H9 (cell line): ENCODE data around the gene TEX2. TPM values are rescaled to one million over a fixed set of nuclear protein-coding genes. Genes with fewer than 3 reads are reported as not detected.

ENCODE experiments used
- DNase-seq: peaks from one replicate; pipeline ENCODE4 v3.0.0-alpha.2; 2017
- H2AFZ ChIP-seq: one replicate; pipeline ENCODE4 v1.6.1; 2013; ENCODE audit warnings: mild to moderate bottlenecking, low read length, control low read depth, moderate library complexity
- H2AK5ac ChIP-seq: 2 replicates; pipeline ENCODE4 v1.6.1; 2013; ENCODE audit warnings: low read length, control low read depth, mixed read lengths; ENCODE audit not compliant: insufficient read length
- H2BK120ac ChIP-seq: one replicate; pipeline ENCODE4 v1.6.1; 2013; ENCODE audit warnings: low read depth, mild to moderate bottlenecking, low read length, control low read depth, inconsistent platforms; ENCODE audit not compliant: poor library complexity, severe bottlenecking
- H2BK12ac ChIP-seq: 2 replicates; pipeline ENCODE4 v1.6.1; 2013; ENCODE audit warnings: low read length, control low read depth, mixed read lengths, low read depth; ENCODE audit not compliant: insufficient read length
- H2BK15ac ChIP-seq: 2 replicates; pipeline ENCODE4 v1.6.1; 2013; ENCODE audit warnings: low read depth, low read length, control low read depth
- H2BK20ac ChIP-seq: one replicate; pipeline ENCODE4 v1.6.1; 2013; ENCODE audit warnings: low read depth, mild to moderate bottlenecking, low read length, control low read depth, inconsistent platforms; ENCODE audit not compliant: poor library complexity, severe bottlenecking
- H2BK5ac ChIP-seq: 2 replicates; pipeline ENCODE4 v1.6.1; 2013; ENCODE audit warnings: low read length, control low read depth, mixed read lengths; ENCODE audit not compliant: insufficient read length
- H3K14ac ChIP-seq: 2 replicates; pipeline ENCODE4 v1.6.1; 2013; ENCODE audit warnings: low read length, control low read depth; ENCODE audit not compliant: insufficient read depth
- H3K18ac ChIP-seq: 2 replicates; pipeline ENCODE4 v1.6.1; 2013; ENCODE audit warnings: low read depth, mild to moderate bottlenecking, mixed read lengths, low read length, control low read depth; ENCODE audit not compliant: insufficient read length
- H3K23ac ChIP-seq: 2 replicates; pipeline ENCODE4 v1.6.1; 2013; ENCODE audit warnings: low read length, control low read depth, mixed read lengths, low read depth; ENCODE audit not compliant: insufficient read length
- H3K23me2 ChIP-seq: 2 replicates; pipeline ENCODE4 v1.6.1; 2013; ENCODE audit warnings: low read depth, mild to moderate bottlenecking, mixed read lengths, low read length, control low read depth; ENCODE audit not compliant: insufficient read length, poor library complexity, severe bottlenecking
- H3K27ac ChIP-seq: 2 replicates; pipeline ENCODE4 v1.5.1; 2013; ENCODE audit warnings: low read length, control low read depth, mixed read lengths, low read depth; ENCODE audit not compliant: insufficient read length
- H3K27me3 ChIP-seq: 2 replicates; pipeline ENCODE4 v1.6.1; 2013; ENCODE audit warnings: low read length, control low read depth, inconsistent platforms; ENCODE audit not compliant: insufficient read depth
- H3K4ac ChIP-seq: 2 replicates; pipeline ENCODE4 v1.6.1; 2013; ENCODE audit warnings: low read depth, mild to moderate bottlenecking, control low read depth, inconsistent platforms, low read length, moderate library complexity
- H3K4me1 ChIP-seq: 2 replicates; pipeline ENCODE4 v1.6.1; 2013; ENCODE audit warnings: low read length, control low read depth, inconsistent platforms; ENCODE audit not compliant: insufficient read depth
- H3K4me2 ChIP-seq: 2 replicates; pipeline ENCODE4 v1.6.1; 2013; ENCODE audit warnings: low read length, control low read depth, mixed read lengths; ENCODE audit not compliant: insufficient read length, insufficient read depth
- H3K56ac ChIP-seq: 2 replicates; pipeline ENCODE4 v1.6.1; 2013; ENCODE audit warnings: low read depth, mild to moderate bottlenecking, mixed read lengths, low read length, control low read depth; ENCODE audit not compliant: insufficient read length
- H3K79me1 ChIP-seq: 2 replicates; pipeline ENCODE4 v1.6.1; 2013; ENCODE audit warnings: low read depth, mild to moderate bottlenecking, moderate library complexity, low read length, control low read depth, inconsistent platforms; ENCODE audit not compliant: insufficient read depth, poor library complexity, severe bottlenecking
- H3K79me2 ChIP-seq: 2 replicates; pipeline ENCODE4 v1.6.1; 2013; ENCODE audit warnings: low read length, control low read depth, inconsistent platforms; ENCODE audit not compliant: insufficient read depth
- H3K9ac ChIP-seq: 2 replicates; pipeline ENCODE4 v1.6.1; 2013; ENCODE audit warnings: low read length, control low read depth, mixed read lengths; ENCODE audit not compliant: insufficient read length; ENCODE audit errors: extremely low read depth
- H3K9me3 ChIP-seq: one replicate; pipeline ENCODE4 v1.6.1; 2013; ENCODE audit warnings: low read depth, low read length, inconsistent platforms; ENCODE audit not compliant: control insufficient read depth
- H3T11ph ChIP-seq: one replicate; pipeline ENCODE4 v1.6.1; 2013; ENCODE audit warnings: mild to moderate bottlenecking, low read length, control low read depth, inconsistent platforms
- H4K20me1 ChIP-seq: one replicate; pipeline ENCODE4 v1.6.1; 2013; ENCODE audit not compliant: control insufficient read depth, insufficient read length, insufficient read depth
- H4K5ac ChIP-seq: 2 replicates; pipeline ENCODE4 v1.6.1; 2013; ENCODE audit warnings: low read depth, mild to moderate bottlenecking, mixed read lengths, low read length, control low read depth; ENCODE audit not compliant: insufficient read length
- H4K8ac ChIP-seq: replicated peaks from 2 replicates; pipeline ENCODE4 v1.6.1; 2013; ENCODE audit warnings: low read length, control low read depth, mixed read lengths, low read depth; ENCODE audit not compliant: insufficient read length
- H4K91ac ChIP-seq: 2 replicates; pipeline ENCODE4 v1.6.1; 2013; ENCODE audit warnings: low read depth, mild to moderate bottlenecking, moderate library complexity, mixed read lengths, low read length, control low read depth; ENCODE audit not compliant: insufficient read length
- H3K27ac Mint-ChIP-seq, 3 experiments: 2 replicates in 2 of 3; 3 replicates in 1 of 3; pipeline ENCODE4 v1.8.0; 2020 to 2021; ENCODE audit warnings: mixed read lengths in 3 of 3, mild to moderate bottlenecking in 1 of 3, moderate library complexity in 1 of 3
- H3K27me3 Mint-ChIP-seq: 2 replicates; pipeline ENCODE4 v1.8.0; 2021; ENCODE audit warnings: low read depth, mild to moderate bottlenecking, moderate library complexity, mixed read lengths
- H3K36me3 Mint-ChIP-seq, 3 experiments: 2 replicates in 2 of 3; 3 replicates in 1 of 3; pipeline ENCODE4 v1.8.0; 2020 to 2021; ENCODE audit warnings: low read depth in 3 of 3, mixed read lengths in 3 of 3; ENCODE audit not compliant: insufficient read depth in 1 of 3
- H3K4me1 Mint-ChIP-seq, 2 experiments: 2 replicates each; pipeline ENCODE4 v1.8.0; 2020; ENCODE audit warnings: mixed read lengths in 2 of 2
- H3K4me3 Mint-ChIP-seq, 2 experiments: 2 replicates in 1 of 2; 3 replicates in 1 of 2; pipeline ENCODE4 v1.8.0; 2020 to 2021; ENCODE audit warnings: mild to moderate bottlenecking in 2 of 2, mixed read lengths in 2 of 2, moderate library complexity in 1 of 2
- H3K9me3 Mint-ChIP-seq, 2 experiments: 2 replicates in 1 of 2; 3 replicates in 1 of 2; pipeline ENCODE4 v1.8.0; 2020; ENCODE audit warnings: mild to moderate bottlenecking in 2 of 2, mixed read lengths in 2 of 2, moderate library complexity in 1 of 2
- WGBS: extraction: QIAGEN DNeasy Blood & Tissue Kit; methylation state at CpG from one replicate; pipeline ENCODE4 v1.1.7; 2013; ENCODE audit warnings: missing lambda C conversion rate, low lambda C conversion rate, mixed read lengths; ENCODE audit not compliant: insufficient read length; ENCODE audit errors: extremely low coverage; 5-methylcytosine and 5-hydroxymethylcytosine counted together
- total RNA-seq: library from RNA; stranded (reverse); gene quantifications from 2 replicates; pipeline ENCODE4 v1.2.1, GENCODE V29; 2021
- TF ChIP-seq, protein P1 (sequence below): fragments of 200-600 bp; sonication (generic); conservative IDR thresholded peaks from 3 replicates; pipeline ENCODE4 v1.8.0; 2021; ENCODE audit warnings: antibody characterized with exemption, mild to moderate bottlenecking

The TEX2 gene
- total RNA-seq, 1 experiment from 2014 or later: 12.2 TPM

DNA sequence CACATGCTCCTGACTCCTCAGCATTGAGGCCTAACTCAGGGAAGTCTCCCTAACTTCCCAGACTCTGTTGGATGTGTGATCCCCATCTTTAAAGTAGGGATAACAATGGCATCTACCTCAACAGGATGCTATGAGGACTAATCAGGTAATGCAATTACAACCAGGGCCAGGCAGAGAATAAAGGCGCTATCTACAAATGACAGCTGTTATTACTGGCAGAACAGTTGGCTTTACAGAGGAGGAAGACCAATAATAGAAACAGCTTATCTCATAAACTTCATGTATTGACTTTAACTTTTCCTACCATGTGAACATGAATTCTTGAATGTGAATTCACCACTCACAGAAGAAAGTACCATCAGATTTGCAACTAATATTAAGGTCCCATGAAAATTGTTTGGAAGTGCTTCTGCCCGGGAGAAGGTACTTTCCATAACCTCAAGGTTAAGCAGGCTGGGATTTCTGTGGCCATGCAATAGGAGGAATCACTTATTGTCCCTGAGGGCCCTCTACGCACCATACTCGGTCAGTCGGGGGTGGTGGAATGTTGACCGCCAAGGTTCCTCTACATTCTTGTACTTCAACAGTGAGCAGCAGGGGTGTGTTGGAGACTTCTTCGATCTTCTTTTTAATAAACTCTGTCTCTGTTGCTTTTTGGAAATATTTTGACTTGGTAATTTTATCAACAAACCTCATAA lies 110.5 kb downstream of the TEX2 start:
- H3K18ac ChIP-seq: no peak overlapping the region
- no peaks in the 10 kb centered on the region; the same call in 1 of the 2 replicates for H3K4me1 ChIP-seq
- H4K8ac ChIP-seq: no peak overlapping the region
- no peak overlapping the region for H3K4me2 ChIP-seq
- no peak overlapping the region for H2BK12ac ChIP-seq
- no peaks in the 10 kb centered on the region for H3K27me3 ChIP-seq
- WGBS: no CpG with 5 or more reads among the region's 7 CpGs
- H4K91ac ChIP-seq: no peak overlapping the region
- H3K14ac ChIP-seq: no peak overlapping the region
- H4K5ac ChIP-seq: no peak overlapping the region
- no peaks in the 10 kb centered on the region for H3K79me2 ChIP-seq
- H4K20me1 ChIP-seq: no peaks in the 10 kb centered on the region
- Mint-ChIP-seq H3K4me1 (peaks cover 14 to 19% of the 10 kb centered on the region in 2 experiments), H3K4me3 (no peak overlapping the region), H3K36me3 (peaks cover 0 to 22% (median 6%) of the 10 kb centered on the region in 3 experiments; a peak in 4 of 7 replicates), H3K9me3 (no peaks in the 10 kb centered on the region), H3K27me3 (no peaks in the 10 kb centered on the region), H3K27ac (no peak overlapping the region)
- no peaks in the 10 kb centered on the region for H3K79me1 ChIP-seq
- no peak overlapping the region for H3T11ph ChIP-seq
- no peak overlapping the region for H2AFZ ChIP-seq
- TF ChIP-seq, protein P1, sequence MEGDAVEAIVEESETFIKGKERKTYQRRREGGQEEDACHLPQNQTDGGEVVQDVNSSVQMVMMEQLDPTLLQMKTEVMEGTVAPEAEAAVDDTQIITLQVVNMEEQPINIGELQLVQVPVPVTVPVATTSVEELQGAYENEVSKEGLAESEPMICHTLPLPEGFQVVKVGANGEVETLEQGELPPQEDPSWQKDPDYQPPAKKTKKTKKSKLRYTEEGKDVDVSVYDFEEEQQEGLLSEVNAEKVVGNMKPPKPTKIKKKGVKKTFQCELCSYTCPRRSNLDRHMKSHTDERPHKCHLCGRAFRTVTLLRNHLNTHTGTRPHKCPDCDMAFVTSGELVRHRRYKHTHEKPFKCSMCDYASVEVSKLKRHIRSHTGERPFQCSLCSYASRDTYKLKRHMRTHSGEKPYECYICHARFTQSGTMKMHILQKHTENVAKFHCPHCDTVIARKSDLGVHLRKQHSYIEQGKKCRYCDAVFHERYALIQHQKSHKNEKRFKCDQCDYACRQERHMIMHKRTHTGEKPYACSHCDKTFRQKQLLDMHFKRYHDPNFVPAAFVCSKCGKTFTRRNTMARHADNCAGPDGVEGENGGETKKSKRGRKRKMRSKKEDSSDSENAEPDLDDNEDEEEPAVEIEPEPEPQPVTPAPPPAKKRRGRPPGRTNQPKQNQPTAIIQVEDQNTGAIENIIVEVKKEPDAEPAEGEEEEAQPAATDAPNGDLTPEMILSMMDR: no peak
- no peak overlapping the region for H2BK20ac ChIP-seq
- H3K27ac ChIP-seq: no peak overlapping the region
- no peaks in the 10 kb centered on the region for H3K9me3 ChIP-seq
- no peak overlapping the region for H2BK5ac ChIP-seq
- H3K9ac ChIP-seq: no peak overlapping the region
- no peak overlapping the region for H3K56ac ChIP-seq
- no peak for DNase-seq
- no peak overlapping the region for H2BK120ac ChIP-seq
- H2AK5ac ChIP-seq: no peak overlapping the region
- no peak overlapping the region for H2BK15ac ChIP-seq
- no peak overlapping the region for H3K23ac ChIP-seq
- no peaks in the 10 kb centered on the region for H3K23me2 ChIP-seq
- no peak overlapping the region for H3K4ac ChIP-seq
